Psoas muscle (tissue), 8 donors: ENCODE data around the gene CEP19. TPM values are rescaled to one million over a fixed set of nuclear protein-coding genes. Genes with fewer than 3 reads are reported as not detected.

Experiments
- ATAC-seq, 4 donors: fragments of 200-7000 bp; cut with Tn5 transposase; one replicate each; pipeline ENCODE4 v1.9.1; 2020; ENCODE audit warnings: moderate library complexity in 3 of 4, mild to moderate bottlenecking in 2 of 4
- DNase-seq, 2 donors: peaks; one replicate each; pipeline ENCODE4 v3.0.0-alpha.2; 2020
- H3K27ac ChIP-seq: fragments of 200-600 bp; one replicate; pipeline ENCODE4 v1.8.0; 2022
- H3K27me3 ChIP-seq, 3 donors: fragments of 200-600 bp in 1 of 3; one replicate each; pipeline versions ENCODE4 v1.6.1 to v1.8.0; 2013 to 2022; ENCODE audit warnings: low read length in 2 of 3, mild to moderate bottlenecking in 2 of 3, moderate library complexity in 1 of 3; ENCODE audit not compliant: insufficient read depth in 3 of 3
- H3K36me3 ChIP-seq, 2 donors: fragments of 200-600 bp in 1 of 2; one replicate each; pipeline versions ENCODE4 v1.6.1 to v1.8.0; 2013 to 2022; ENCODE audit warnings: low read depth in 1 of 2, mild to moderate bottlenecking in 1 of 2, moderate library complexity in 1 of 2; ENCODE audit not compliant: insufficient read depth in 1 of 2
- H3K4me1 ChIP-seq: fragments of 200-600 bp; one replicate; pipeline ENCODE4 v1.8.0; 2022
- H3K4me3 ChIP-seq: fragments of 200-600 bp; one replicate; pipeline ENCODE4 v1.8.0; 2022; ENCODE audit warnings: mild to moderate bottlenecking
- H3K9me3 ChIP-seq: fragments of 200-600 bp; one replicate; pipeline ENCODE4 v1.8.0; 2022
- WGBS, 3 donors: extraction: QIAGEN DNeasy Blood & Tissue Kit; methylation state at CpG; one replicate each; pipeline versions ENCODE4 v1.1.6 to v1.1.7; 2013; 5-methylcytosine and 5-hydroxymethylcytosine counted together
- intact Hi-C, 2 donors: fragments of 100-400 bp; cut with DNase I; formaldehyde crosslinking; loops; one replicate each; pipeline versions ENCODE4 v1.11.0 to v1.14.2; 2022
- polyA plus RNA-seq, 3 donors: library from polyadenylated mRNA; stranded (reverse); fragments of 200-250 nt; gene quantifications; one replicate each; pipeline ENCODE4 v1.2.3, GENCODE V29; 2013
- total RNA-seq, 4 donors: library from RNA; stranded (reverse); fragmentation: NEBNext Ultra II Directional in 2 of 4; extraction: Animal tissue kit (Norgen Biotek cat#: 25700) in 2 of 4; gene quantifications; one replicate each; pipeline versions ENCODE4 v1.2.1 to v1.2.4, GENCODE V29; 2021 to 2023
- TF ChIP-seq, protein P1 (sequence below): fragments of 200-600 bp; IDR thresholded peaks from one replicate; pipeline ENCODE4 v1.8.0; 2022; ENCODE audit warnings: antibody characterized with exemption
- donor health status: healthy with polysubstance abuse.
- donor health status: DM: no; HTN: no; CAD: no; lungs with moderate emphysema.
- donor health status: Bipolar disorder and iron deficiency.
- donor health status: healthy.
- donor health status: DM: yes; HTN: yes; CAD: no.
- donor health status: DM: no; HTN: no; CAD: no.
- donor health status: DM: no; HTN: no; CAD: no.
- donor health status: DM: yes; HTN: yes; CAD: no.

CEP19 gene
- total and polyA plus RNA-seq, 7 donors = 0.30 to 6.2 (median 0.67) TPM

DNA sequence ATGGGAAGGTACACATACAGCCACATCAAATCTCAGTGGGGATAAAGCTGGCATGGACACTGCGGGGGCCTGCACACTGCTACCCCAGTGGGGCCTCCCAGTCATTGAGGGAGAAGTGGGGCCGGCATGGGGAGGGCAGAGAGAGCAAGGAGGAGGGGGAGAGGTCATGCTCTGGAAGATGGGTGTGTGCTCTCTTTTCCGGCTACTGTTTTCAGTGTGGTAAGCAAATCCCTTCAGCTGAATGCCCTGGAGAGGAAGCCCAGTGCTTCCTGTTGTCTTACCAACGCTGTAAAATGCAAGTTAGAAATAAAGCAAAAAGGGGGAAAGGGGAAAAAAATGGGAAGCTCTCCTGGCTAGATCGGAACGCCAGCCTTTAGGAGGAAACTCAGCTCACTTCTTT lies 41.7 kb downstream of the CEP19 start:
- DNase-seq (no peak), ATAC-seq (no peak)
- TF ChIP-seq, protein P1, sequence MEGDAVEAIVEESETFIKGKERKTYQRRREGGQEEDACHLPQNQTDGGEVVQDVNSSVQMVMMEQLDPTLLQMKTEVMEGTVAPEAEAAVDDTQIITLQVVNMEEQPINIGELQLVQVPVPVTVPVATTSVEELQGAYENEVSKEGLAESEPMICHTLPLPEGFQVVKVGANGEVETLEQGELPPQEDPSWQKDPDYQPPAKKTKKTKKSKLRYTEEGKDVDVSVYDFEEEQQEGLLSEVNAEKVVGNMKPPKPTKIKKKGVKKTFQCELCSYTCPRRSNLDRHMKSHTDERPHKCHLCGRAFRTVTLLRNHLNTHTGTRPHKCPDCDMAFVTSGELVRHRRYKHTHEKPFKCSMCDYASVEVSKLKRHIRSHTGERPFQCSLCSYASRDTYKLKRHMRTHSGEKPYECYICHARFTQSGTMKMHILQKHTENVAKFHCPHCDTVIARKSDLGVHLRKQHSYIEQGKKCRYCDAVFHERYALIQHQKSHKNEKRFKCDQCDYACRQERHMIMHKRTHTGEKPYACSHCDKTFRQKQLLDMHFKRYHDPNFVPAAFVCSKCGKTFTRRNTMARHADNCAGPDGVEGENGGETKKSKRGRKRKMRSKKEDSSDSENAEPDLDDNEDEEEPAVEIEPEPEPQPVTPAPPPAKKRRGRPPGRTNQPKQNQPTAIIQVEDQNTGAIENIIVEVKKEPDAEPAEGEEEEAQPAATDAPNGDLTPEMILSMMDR = no peak
- H3K9me3 ChIP-seq = no peaks in the 10 kb centered on the region
- no peak overlapping the region for H3K27ac ChIP-seq
- WGBS, 3 donors = 31 to 38% (median 31%) methylated on average over 6 of the region's 6 CpGs
- no peak overlapping the region for H3K4me3 ChIP-seq
- intact Hi-C loops = no loop called here
- no peaks in the 10 kb centered on the region for H3K36me3 ChIP-seq
- peaks cover 0 to 20% (median 2%) of the 10 kb centered on the region in 3 donors for H3K27me3 ChIP-seq
- no peaks in the 10 kb centered on the region for H3K4me1 ChIP-seq

DNA sequence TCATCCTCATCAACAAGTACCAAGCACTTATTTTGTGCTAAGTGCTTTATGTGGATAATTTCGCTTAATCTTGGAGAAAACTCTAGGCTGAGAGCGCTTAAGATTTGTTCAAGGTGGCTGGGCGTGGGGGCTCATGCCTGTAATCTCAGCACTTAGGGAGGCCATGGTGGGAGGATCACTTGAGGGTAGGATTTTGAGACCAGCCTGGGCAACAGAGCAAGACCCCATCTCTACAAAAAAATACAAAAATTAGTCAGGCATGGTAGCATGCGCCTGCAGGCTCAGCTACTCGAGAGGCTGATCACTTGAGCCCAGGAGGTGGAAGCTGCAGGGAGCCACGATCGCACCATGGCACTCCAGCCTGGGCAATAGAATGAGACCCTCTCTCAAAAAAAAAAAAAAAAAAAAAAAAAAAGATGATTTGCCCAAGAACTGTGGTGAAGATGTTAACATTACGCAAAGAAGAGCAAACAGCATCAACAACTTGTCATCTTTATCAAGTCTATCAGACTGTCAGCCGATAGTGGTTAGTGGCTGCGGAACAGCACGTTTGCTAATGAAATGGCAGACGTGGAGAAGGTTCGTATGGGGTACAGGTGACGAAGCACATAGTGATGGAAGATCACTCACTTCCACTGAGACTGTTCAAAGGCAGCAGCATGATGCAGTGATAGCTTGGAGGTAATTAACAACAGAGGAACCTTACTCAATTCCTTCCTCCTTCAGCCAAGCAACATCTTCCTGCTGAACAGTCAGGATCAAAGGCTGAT lies 44.8 kb downstream of the CEP19 start:
- intact Hi-C loops = no loop called here
- peaks cover 0 to 15% (median 2%) of the 10 kb centered on the region in 3 donors for H3K27me3 ChIP-seq
- no peak overlapping the region for H3K4me3 ChIP-seq
- ATAC-seq = no peak
- no peaks in the 10 kb centered on the region for H3K36me3 ChIP-seq
- TF ChIP-seq, protein P1 = no peak
- H3K27ac ChIP-seq = no peak overlapping the region
- no peak for DNase-seq
- WGBS, 3 donors = 94 to 95% (median 94%) methylated on average over 14 of the region's 14 CpGs
- H3K9me3 ChIP-seq = no peaks in the 10 kb centered on the region
- no peaks in the 10 kb centered on the region for H3K4me1 ChIP-seq

DNA sequence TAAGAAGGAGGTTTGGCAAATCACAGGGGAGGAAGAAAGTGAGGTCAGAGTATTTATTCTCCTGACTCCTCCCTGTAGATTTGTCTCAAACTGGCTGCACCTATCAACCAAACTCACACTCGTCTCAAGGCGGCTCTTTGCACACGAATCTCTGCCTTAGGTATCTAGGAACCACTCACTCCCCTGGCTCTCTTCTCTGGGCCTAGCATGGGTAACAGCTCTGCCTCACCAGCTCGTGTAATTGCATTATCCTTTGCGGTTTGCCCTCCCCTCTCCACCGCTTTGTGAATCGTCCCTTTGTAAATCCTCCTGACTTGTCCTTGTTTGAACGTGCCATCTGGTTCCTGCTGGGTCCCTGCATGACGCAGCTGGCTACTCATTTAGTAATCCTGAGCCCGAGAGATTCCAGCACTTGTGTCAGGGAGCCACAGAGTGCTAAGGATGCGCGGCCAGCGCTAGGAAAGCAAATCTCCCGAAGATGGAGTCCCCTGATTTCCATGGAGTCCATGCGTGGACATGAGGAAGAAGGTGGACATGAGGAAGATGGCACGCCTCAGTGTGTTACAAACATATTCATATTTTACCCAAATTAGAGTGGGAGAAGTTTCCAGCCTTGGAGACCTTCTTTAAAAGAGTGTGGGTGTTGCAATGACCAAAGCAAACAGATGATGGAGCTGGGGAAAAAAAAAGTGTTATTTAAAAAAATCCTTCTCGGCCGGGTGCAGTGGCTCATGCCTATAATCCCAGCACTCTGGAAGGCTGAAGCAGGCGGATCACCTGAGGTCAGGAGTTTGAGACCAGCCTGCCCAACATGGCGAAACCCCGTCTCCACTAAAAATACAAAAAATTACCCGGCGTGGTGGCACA lies 45.8 kb downstream of the CEP19 start:
- DNase-seq = no peak
- H3K4me3 ChIP-seq = no peak overlapping the region
- TF ChIP-seq, protein P1 = no peak
- H3K27ac ChIP-seq = no peak overlapping the region
- H3K27me3 ChIP-seq = peaks cover 0 to 7% (median 2%) of the 10 kb centered on the region in 3 donors
- ATAC-seq = peak in 2 of 4 donors; percentile 48 to 60
- intact Hi-C loops = no loop called here
- 28 to 42% (median 35%) methylated on average over 23 of the region's 23 CpGs for WGBS, 3 donors
- H3K4me1 ChIP-seq = no peaks in the 10 kb centered on the region
- H3K36me3 ChIP-seq = no peaks in the 10 kb centered on the region
- H3K9me3 ChIP-seq = no peaks in the 10 kb centered on the region

DNA sequence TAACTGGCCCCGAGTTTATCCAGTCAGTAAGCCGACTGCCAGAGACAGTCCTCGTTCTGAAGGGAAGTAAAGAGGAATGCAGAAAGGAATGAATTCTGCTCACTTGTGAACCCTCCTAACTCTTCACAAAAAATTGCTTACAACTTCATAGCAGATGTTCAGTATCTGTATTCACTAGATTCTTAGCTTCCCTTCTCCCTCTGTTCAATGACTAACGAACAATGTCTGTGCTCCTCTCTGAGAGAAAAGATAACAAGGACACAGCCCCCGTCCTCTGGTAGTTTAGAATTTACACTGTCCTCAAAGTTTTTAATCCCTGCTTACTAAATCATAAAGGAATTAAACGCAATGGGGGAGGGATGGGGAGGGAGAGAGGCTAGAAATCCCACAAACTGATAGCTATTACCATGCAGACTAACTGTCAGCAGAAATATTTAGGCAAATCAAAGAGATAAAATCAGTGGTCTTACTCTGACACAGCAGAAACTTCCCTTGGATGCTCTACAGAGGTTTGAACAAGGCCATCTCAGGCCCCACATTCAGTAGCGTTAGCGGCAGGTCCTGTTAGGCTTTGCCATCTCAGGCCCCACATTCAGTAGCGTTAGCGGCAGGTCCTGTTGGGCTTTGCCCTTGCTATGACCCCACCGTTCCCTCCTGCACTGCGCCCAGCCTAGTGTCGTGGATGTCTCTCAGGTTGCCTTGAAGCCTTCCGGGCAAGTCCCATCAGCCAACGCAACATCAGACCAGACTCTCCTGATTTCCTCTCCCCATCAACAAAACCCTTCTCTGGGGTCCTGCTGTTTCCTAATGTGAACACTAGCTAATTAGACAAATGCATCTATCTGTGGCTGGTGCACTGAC lies 49.1 kb downstream of the CEP19 start:
- WGBS, 3 donors = 54 to 57% (median 56%) methylated on average over 14 to 15 of the region's 15 CpGs
- ATAC-seq (no peak), DNase-seq (no peak)
- Histone ChIP-seq H3K4me1 (no peaks in the 10 kb centered on the region), H3K4me3 (no peak overlapping the region), H3K36me3 (no peaks in the 10 kb centered on the region), H3K27me3 (no peaks in the 10 kb centered on the region), H3K27ac (no peak overlapping the region), H3K9me3 (no peaks in the 10 kb centered on the region)
- TF ChIP-seq, protein P1 = no peak
- intact Hi-C loops = no loop called here
